ENCODE data around the gene CTIF. TPM values are rescaled to one million over a fixed set of nuclear protein-coding genes. Genes with fewer than 3 reads are reported as not detected.
A peak's percentile ranks its signal among the peaks of the same experiment; 100 is the strongest.

CTIF gene
- total and polyA plus RNA-seq, 2 experiments from 2014 or later = 8.6 to 14.4 TPM

DNA sequence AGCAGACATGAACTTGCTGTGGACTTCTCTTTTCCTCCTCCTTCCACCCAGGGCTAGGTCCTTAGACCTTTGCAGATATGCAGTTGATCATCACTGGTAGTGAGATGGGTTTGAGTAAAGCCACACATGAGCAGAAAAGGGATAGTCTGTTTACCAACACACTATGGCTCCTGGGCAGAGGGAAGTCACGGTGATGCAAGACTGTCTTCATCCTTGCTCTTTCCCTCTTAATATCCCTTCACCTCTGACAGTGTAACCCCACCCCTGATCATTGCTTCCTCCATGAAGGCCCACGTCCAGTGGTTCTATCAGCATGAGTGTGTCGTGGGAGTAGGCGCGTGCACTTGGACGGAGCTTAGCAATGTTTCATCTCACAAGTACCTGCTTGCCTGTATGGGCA is 223.2 kb downstream of the CTIF start:
- no peak overlapping the region for H3K4me3 Mint-ChIP-seq
- DNase-seq (ENCODE audit: low spot score) (no peak), ATAC-seq (no peak)
- H3K36me3 Mint-ChIP-seq (ENCODE audit: low read depth) = peaks cover 15% of the 10 kb centered on the region
- no peaks in the 10 kb centered on the region; the same call in 1 of the 2 replicates for H3K4me1 ChIP-seq (ENCODE audit: insufficient read depth)
- H3K27me3 Mint-ChIP-seq (ENCODE audit: insufficient read depth, low read depth, poor library complexity) = no peaks in the 10 kb centered on the region
- H3F3A ChIP-seq (replicated peaks; ENCODE audit: low read depth) = no peaks in the 10 kb centered on the region
- no peak overlapping the region for H2AFZ ChIP-seq
- H3K9me3 Mint-ChIP-seq = no peaks in the 10 kb centered on the region
- no peaks in the 10 kb centered on the region for H4K20me1 ChIP-seq (replicated peaks; ENCODE audit: insufficient read depth)
- no peaks in the 10 kb centered on the region for H3K79me2 ChIP-seq (replicated peaks; ENCODE audit: insufficient read depth)
- no peak overlapping the region for H3K4me3 ChIP-seq
- H3K4me2 ChIP-seq = no peak overlapping the region
- H3K27ac Mint-ChIP-seq = no peak overlapping the region
- TF ChIP-seq, protein P1, sequence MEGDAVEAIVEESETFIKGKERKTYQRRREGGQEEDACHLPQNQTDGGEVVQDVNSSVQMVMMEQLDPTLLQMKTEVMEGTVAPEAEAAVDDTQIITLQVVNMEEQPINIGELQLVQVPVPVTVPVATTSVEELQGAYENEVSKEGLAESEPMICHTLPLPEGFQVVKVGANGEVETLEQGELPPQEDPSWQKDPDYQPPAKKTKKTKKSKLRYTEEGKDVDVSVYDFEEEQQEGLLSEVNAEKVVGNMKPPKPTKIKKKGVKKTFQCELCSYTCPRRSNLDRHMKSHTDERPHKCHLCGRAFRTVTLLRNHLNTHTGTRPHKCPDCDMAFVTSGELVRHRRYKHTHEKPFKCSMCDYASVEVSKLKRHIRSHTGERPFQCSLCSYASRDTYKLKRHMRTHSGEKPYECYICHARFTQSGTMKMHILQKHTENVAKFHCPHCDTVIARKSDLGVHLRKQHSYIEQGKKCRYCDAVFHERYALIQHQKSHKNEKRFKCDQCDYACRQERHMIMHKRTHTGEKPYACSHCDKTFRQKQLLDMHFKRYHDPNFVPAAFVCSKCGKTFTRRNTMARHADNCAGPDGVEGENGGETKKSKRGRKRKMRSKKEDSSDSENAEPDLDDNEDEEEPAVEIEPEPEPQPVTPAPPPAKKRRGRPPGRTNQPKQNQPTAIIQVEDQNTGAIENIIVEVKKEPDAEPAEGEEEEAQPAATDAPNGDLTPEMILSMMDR (conservative IDR thresholded peaks at IDR 0.05; ENCODE audit: low read depth in 2 of 2) = no peak
- TF ChIP-seq EZH2 (IDR thresholded peaks at IDR 0.05; ENCODE audit: low read depth, unreplicated experiment) (no peak), ZNF114 (CRISPR knock-in tag; IDR thresholded peaks at IDR 0.05) (no peak)
- H3K36me3 ChIP-seq (ENCODE audit: insufficient read depth) = no peaks in the 10 kb centered on the region
- no peak overlapping the region for H3K27ac ChIP-seq (ENCODE audit: low read depth)
- H3K27me3 ChIP-seq (ENCODE audit: insufficient read depth) = no peaks in the 10 kb centered on the region
- H3K4me1 Mint-ChIP-seq = peaks cover 12% of the 10 kb centered on the region
- H3K9me2 ChIP-seq (ENCODE audit: insufficient read depth) = no peaks in the 10 kb centered on the region

DNA sequence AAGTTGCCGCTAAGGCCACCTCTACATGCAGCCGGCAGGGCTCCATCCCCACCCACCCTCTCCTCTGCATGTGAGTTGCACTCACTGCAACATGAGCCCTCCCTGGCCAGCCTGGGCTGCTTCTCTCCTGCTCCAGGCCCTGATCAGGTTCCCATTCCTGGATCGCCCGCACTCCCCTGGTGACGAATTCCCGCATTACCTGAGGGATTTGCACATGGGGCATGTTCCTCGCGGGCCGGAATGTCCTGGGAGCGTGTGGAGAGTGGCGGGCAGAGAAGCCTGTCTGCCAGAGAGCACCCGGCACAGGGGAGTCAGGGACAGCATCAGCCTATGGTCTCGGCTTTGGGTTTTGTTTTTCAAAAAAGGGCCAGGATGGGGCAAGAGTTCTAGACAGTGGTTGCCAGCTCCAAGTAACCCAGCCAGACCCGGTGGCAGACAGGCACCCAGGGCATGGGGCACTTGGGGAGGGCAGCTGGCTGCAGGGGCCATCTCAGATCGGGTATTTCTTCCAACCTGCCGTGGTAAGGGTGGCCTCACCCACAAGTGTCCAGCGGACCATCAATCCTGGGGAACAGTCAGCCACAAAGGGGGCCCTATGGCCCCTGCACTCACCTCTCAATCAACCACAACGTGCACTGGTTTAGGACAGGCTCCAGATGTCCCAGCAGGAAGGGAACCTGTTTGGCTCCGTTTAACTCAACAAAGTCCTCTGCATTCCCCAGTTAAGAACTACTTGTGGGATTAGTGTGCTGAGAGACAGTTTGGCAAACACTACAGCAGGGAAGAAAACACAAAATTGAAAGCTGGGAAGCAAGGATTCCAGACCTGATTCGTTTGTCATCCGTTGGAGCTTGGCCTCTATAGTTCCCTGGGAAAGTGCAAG is 224.2 kb downstream of the CTIF start:
- Mint-ChIP-seq H3K4me1 (peaks cover 15% of the 10 kb centered on the region), H3K9me3 (no peaks in the 10 kb centered on the region), H3K36me3 (ENCODE audit: low read depth) (peaks cover 15% of the 10 kb centered on the region), H3K4me3 (no peak overlapping the region), H3K27me3 (ENCODE audit: insufficient read depth, low read depth, poor library complexity) (no peaks in the 10 kb centered on the region), H3K27ac (no peak overlapping the region)
- H3K4me2 ChIP-seq = no peak overlapping the region
- H4K20me1 ChIP-seq (replicated peaks; ENCODE audit: insufficient read depth) = no peaks in the 10 kb centered on the region
- H3F3A ChIP-seq (replicated peaks; ENCODE audit: low read depth) = no peaks in the 10 kb centered on the region
- H2AFZ ChIP-seq = no peak overlapping the region
- no peaks in the 10 kb centered on the region for H3K27me3 ChIP-seq (ENCODE audit: insufficient read depth)
- DNase-seq (ENCODE audit: low spot score) (no peak), ATAC-seq (peak; percentile 15; the same call in 1 of the 3 replicates)
- no peak overlapping the region for H3K4me3 ChIP-seq
- H3K4me1 ChIP-seq (ENCODE audit: insufficient read depth) = no peaks in the 10 kb centered on the region; the same call in 1 of the 2 replicates
- H3K27ac ChIP-seq (ENCODE audit: low read depth) = no peak overlapping the region
- H3K9me2 ChIP-seq (ENCODE audit: insufficient read depth) = no peaks in the 10 kb centered on the region
- H3K79me2 ChIP-seq (replicated peaks; ENCODE audit: insufficient read depth) = no peaks in the 10 kb centered on the region
- TF ChIP-seq JUNB (IDR thresholded peaks at IDR 0.05; ENCODE audit: unreplicated experiment) = no peak
- H3K36me3 ChIP-seq (ENCODE audit: insufficient read depth) = no peaks in the 10 kb centered on the region

DNA sequence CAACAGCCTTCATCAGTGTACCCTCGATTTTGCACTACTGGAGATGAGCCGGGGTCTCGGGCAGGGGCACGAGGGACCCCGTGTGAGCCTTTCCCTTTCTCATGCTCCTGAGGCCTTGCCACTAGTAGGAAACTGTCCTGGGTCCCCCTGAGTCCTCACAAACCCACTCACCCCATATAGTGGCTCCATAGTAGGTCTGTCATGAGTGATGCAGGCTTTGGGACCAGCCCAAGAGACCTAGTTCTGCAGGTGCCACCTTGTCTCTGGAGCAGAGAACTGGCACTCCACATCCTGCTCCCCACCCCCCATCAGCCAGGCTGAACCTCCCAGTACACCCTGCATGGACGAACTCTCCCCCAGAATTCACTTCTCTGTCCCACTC is 224.9 kb downstream of the CTIF start:
- Histone ChIP-seq H3K4me1 (ENCODE audit: insufficient read depth) (no peaks in the 10 kb centered on the region; the same call in 1 of the 2 replicates), H3K36me3 (ENCODE audit: insufficient read depth) (no peaks in the 10 kb centered on the region), H3K4me2 (no peak overlapping the region), H4K20me1 (replicated peaks; ENCODE audit: insufficient read depth) (no peaks in the 10 kb centered on the region), H2AFZ (no peak overlapping the region), H3K4me3 (no peak overlapping the region), H3K27ac (ENCODE audit: low read depth) (no peak overlapping the region), H3K27me3 (ENCODE audit: insufficient read depth) (no peaks in the 10 kb centered on the region), H3K9me2 (ENCODE audit: insufficient read depth) (no peaks in the 10 kb centered on the region), H3F3A (replicated peaks; ENCODE audit: low read depth) (no peaks in the 10 kb centered on the region), H3K79me2 (replicated peaks; ENCODE audit: insufficient read depth) (no peaks in the 10 kb centered on the region)
- TF ChIP-seq ZNF114 (CRISPR knock-in tag; IDR thresholded peaks at IDR 0.05) (no peak), CREB1 (CRISPR knock-in tag; IDR thresholded peaks at IDR 0.05; ENCODE audit: low read depth) (no peak), EZH2phosphoT487 (IDR thresholded peaks at IDR 0.05; ENCODE audit: unreplicated experiment) (no peak), STAT1 (IDR thresholded peaks at IDR 0.05; ENCODE audit: unreplicated experiment) (no peak)
- TF ChIP-seq, protein P2, sequence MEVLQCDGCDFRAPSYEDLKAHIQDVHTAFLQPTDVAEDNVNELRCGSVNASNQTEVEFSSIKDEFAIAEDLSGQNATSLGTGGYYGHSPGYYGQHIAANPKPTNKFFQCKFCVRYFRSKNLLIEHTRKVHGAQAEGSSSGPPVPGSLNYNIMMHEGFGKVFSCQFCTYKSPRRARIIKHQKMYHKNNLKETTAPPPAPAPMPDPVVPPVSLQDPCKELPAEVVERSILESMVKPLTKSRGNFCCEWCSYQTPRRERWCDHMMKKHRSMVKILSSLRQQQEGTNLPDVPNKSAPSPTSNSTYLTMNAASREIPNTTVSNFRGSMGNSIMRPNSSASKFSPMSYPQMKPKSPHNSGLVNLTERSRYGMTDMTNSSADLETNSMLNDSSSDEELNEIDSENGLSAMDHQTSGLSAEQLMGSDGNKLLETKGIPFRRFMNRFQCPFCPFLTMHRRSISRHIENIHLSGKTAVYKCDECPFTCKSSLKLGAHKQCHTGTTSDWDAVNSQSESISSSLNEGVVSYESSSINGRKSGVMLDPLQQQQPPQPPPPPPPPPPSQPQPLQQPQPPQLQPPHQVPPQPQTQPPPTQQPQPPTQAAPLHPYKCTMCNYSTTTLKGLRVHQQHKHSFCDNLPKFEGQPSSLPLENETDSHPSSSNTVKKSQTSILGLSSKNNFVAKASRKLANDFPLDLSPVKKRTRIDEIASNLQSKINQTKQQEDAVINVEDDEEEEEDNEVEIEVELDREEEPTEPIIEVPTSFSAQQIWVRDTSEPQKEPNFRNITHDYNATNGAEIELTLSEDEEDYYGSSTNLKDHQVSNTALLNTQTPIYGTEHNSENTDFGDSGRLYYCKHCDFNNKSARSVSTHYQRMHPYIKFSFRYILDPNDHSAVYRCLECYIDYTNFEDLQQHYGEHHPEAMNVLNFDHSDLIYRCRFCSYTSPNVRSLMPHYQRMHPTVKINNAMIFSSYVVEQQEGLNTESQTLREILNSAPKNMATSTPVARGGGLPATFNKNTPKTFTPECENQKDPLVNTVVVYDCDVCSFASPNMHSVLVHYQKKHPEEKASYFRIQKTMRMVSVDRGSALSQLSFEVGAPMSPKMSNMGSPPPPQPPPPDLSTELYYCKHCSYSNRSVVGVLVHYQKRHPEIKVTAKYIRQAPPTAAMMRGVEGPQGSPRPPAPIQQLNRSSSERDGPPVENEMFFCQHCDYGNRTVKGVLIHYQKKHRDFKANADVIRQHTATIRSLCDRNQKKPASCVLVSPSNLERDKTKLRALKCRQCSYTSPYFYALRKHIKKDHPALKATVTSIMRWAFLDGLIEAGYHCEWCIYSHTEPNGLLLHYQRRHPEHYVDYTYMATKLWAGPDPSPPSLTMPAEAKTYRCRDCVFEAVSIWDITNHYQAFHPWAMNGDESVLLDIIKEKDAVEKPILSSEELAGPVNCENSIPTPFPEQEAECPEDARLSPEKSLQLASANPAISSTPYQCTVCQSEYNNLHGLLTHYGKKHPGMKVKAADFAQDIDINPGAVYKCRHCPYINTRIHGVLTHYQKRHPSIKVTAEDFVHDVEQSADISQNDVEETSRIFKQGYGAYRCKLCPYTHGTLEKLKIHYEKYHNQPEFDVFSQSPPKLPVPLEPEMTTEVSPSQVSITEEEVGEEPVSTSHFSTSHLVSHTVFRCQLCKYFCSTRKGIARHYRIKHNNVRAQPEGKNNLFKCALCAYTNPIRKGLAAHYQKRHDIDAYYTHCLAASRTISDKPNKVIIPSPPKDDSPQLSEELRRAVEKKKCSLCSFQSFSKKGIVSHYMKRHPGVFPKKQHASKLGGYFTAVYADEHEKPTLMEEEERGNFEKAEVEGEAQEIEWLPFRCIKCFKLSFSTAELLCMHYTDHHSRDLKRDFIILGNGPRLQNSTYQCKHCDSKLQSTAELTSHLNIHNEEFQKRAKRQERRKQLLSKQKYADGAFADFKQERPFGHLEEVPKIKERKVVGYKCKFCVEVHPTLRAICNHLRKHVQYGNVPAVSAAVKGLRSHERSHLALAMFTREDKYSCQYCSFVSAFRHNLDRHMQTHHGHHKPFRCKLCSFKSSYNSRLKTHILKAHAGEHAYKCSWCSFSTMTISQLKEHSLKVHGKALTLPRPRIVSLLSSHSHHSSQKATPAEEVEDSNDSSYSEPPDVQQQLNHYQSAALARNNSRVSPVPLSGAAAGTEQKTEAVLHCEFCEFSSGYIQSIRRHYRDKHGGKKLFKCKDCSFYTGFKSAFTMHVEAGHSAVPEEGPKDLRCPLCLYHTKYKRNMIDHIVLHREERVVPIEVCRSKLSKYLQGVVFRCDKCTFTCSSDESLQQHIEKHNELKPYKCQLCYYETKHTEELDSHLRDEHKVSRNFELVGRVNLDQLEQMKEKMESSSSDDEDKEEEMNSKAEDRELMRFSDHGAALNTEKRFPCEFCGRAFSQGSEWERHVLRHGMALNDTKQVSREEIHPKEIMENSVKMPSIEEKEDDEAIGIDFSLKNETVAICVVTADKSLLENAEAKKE (CRISPR knock-in tag; IDR thresholded peaks at IDR 0.05) = no peak
- H3K27me3 Mint-ChIP-seq (ENCODE audit: insufficient read depth, low read depth, poor library complexity) = no peaks in the 10 kb centered on the region
- H3K27ac Mint-ChIP-seq = no peak overlapping the region
- DNase-seq (ENCODE audit: low spot score) (no peak), ATAC-seq (no peak)
- no peak overlapping the region for H3K4me3 Mint-ChIP-seq
- no peaks in the 10 kb centered on the region for H3K9me3 Mint-ChIP-seq
- peaks cover 11% of the 10 kb centered on the region for H3K36me3 Mint-ChIP-seq (ENCODE audit: low read depth)
- H3K4me1 Mint-ChIP-seq = peaks cover 15% of the 10 kb centered on the region
